Endothelial cell (in vitro differentiated cells): ENCODE data around the gene RASGEF1C. TPM values are rescaled to one million over a fixed set of nuclear protein-coding genes. Genes with fewer than 3 reads are reported as not detected.

ENCODE experiments used
- DNase-seq: peaks from one replicate; pipeline ENCODE4 v3.0.0; 2021; ENCODE audit warnings: low spot score
- H3K27ac Mint-ChIP-seq: one replicate; pipeline ENCODE4 v1.8.0; 2021; ENCODE audit warnings: mixed read lengths, inconsistent platforms; ENCODE audit not compliant: unreplicated experiment
- H3K27me3 Mint-ChIP-seq: one replicate; pipeline ENCODE4 v1.8.0; 2021; ENCODE audit warnings: mild to moderate bottlenecking, moderate library complexity, mixed read lengths, inconsistent platforms; ENCODE audit not compliant: unreplicated experiment
- H3K36me3 Mint-ChIP-seq: one replicate; pipeline ENCODE4 v1.8.0; 2021; ENCODE audit warnings: mild to moderate bottlenecking, low read depth, mixed read lengths, inconsistent platforms; ENCODE audit not compliant: unreplicated experiment
- H3K4me1 Mint-ChIP-seq: one replicate; pipeline ENCODE4 v1.8.0; 2021; ENCODE audit warnings: mild to moderate bottlenecking, mixed read lengths, inconsistent platforms; ENCODE audit not compliant: unreplicated experiment
- H3K4me3 Mint-ChIP-seq: one replicate; pipeline ENCODE4 v1.8.0; 2021; ENCODE audit warnings: mild to moderate bottlenecking, mixed read lengths, inconsistent platforms; ENCODE audit not compliant: unreplicated experiment
- H3K9me3 Mint-ChIP-seq: one replicate; pipeline ENCODE4 v1.8.0; 2021; ENCODE audit warnings: mixed read lengths, inconsistent platforms; ENCODE audit not compliant: unreplicated experiment
- total RNA-seq: library from RNA; stranded (reverse); fragmentation: NEBNext Ultra II Directional; extraction: Animal tissue kit (Norgen Biotek cat#: 25700); gene quantifications from one replicate; pipeline ENCODE4 v1.2.1, GENCODE V29; 2021; ENCODE audit not compliant: unreplicated experiment
- TF ChIP-seq, protein P1 (sequence below): fragments of 200-600 bp; sonication (generic); IDR thresholded peaks from one replicate; pipeline ENCODE4 v1.5.0; 2021; ENCODE audit warnings: antibody characterized with exemption; ENCODE audit not compliant: unreplicated experiment

The RASGEF1C gene
- total RNA-seq, 1 donor from 2014 or later = 0.64 TPM

DNA sequence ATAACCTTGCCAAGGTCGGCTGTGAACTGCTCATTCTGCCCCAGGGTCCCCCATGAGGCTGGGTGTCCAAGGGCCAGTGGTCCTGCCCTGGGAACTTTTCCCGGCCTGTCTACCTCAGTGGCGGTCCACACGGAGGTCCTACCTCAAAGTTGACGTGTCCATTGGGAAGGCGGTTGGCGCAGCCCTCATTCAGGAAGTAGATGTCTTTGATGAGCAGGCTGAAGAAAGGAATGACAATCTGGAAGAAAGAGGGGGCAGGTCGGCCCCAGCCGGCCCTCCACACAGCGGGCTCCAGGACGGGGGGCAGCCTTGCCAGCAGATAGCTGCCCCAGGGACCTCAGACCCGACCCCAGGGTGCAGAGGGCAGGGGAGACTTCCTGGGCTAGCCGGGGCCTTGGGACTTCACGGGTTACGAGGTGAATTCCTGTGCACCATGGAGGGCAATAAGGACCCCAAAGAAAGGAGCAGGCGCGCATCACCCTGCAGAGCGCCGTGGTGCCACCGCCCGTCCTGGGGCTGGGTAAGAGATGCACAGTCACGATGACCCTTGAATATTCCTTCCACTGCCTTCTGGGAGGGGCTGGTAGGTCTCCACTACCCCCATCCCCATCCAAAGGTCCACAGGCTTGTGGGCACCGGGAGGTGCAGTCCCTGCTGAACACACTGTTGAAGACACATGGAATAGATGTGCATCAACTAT lies 94.6 kb downstream of the RASGEF1C start:
- no peak overlapping the region for H3K27ac Mint-ChIP-seq
- H3K27me3 Mint-ChIP-seq = peaks cover 5% of the 10 kb centered on the region
- no peaks in the 10 kb centered on the region for H3K4me1 Mint-ChIP-seq
- H3K36me3 Mint-ChIP-seq = no peaks in the 10 kb centered on the region
- no peak for DNase-seq
- TF ChIP-seq, protein P1, sequence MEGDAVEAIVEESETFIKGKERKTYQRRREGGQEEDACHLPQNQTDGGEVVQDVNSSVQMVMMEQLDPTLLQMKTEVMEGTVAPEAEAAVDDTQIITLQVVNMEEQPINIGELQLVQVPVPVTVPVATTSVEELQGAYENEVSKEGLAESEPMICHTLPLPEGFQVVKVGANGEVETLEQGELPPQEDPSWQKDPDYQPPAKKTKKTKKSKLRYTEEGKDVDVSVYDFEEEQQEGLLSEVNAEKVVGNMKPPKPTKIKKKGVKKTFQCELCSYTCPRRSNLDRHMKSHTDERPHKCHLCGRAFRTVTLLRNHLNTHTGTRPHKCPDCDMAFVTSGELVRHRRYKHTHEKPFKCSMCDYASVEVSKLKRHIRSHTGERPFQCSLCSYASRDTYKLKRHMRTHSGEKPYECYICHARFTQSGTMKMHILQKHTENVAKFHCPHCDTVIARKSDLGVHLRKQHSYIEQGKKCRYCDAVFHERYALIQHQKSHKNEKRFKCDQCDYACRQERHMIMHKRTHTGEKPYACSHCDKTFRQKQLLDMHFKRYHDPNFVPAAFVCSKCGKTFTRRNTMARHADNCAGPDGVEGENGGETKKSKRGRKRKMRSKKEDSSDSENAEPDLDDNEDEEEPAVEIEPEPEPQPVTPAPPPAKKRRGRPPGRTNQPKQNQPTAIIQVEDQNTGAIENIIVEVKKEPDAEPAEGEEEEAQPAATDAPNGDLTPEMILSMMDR = no peak
- no peak overlapping the region for H3K4me3 Mint-ChIP-seq
- H3K9me3 Mint-ChIP-seq = no peaks in the 10 kb centered on the region

DNA sequence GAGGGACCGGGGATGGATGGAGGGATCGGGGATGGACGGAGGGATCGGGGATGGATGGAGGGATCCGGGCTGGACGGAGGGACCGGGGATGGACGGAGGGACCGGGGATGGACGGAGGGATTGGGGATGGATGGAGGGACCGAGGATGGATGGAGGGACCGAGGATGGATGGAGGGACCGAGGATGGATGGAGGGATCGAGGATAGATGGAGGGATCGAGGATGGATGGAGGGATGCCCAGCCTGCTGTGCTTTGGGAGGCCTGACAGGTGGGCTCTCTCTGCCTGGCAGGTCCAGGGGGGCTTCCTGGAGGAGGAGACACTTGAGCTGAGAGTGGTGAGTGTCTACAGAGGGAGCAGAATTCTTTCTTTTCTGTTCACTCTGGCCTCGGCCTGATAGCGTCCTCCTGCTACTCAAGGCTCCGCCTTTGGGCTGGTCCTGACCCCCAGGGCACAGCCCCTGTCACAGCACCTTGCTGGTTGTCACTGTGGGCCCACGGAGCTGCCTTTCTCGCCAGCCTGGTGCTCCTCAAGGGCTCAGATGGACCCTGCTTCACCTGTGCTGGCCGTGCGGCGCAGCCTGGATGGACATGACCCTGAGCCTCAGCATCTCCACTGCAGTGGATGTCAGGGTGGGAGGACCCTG lies 95.2 kb downstream of the RASGEF1C start:
- peaks cover 5% of the 10 kb centered on the region for H3K27me3 Mint-ChIP-seq
- no peaks in the 10 kb centered on the region for H3K4me1 Mint-ChIP-seq
- DNase-seq = no peak
- H3K27ac Mint-ChIP-seq = no peak overlapping the region
- no peak overlapping the region for H3K4me3 Mint-ChIP-seq
- H3K9me3 Mint-ChIP-seq = no peaks in the 10 kb centered on the region
- TF ChIP-seq, protein P1 = no peak
- no peaks in the 10 kb centered on the region for H3K36me3 Mint-ChIP-seq

DNA sequence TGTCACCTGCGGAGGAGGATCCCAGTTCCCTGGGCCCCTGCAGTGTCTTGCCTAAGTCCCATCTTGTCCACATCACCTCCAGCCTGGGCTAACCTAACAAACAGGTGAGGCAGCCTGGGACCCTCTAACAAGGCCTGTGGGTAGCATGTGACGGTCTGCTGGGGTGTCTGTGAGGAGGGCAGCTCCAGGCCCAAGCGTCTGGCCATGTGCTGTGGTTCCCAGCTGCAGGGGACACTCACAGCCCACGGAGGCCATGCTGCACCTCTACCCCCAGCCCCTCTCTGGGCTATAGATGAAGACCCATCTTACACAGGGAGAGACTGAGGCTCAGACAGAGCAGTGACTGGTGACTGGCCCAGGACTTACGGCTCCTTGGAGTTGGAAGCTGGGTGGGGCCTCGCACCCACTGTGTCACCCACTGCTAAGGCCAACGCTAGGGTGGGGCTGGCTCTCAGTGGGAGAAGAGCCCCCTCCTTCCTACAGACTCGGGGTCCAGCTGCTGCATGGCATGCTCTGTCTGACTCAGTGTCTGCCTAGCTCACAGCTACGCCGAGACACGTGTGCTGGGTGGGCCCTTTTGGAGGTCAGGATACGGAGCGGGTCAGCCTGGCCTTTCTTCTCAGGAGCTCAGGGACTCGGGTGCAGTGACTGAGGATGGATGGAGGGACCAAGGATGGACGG lies 96.7 kb downstream of the RASGEF1C start:
- H3K27me3 Mint-ChIP-seq = peaks cover 5% of the 10 kb centered on the region
- H3K4me3 Mint-ChIP-seq = no peak overlapping the region
- H3K36me3 Mint-ChIP-seq = peaks cover 5% of the 10 kb centered on the region
- no peak for DNase-seq
- H3K4me1 Mint-ChIP-seq = no peaks in the 10 kb centered on the region
- TF ChIP-seq, protein P1 = no peak
- H3K9me3 Mint-ChIP-seq = peaks cover 4% of the 10 kb centered on the region
- no peak overlapping the region for H3K27ac Mint-ChIP-seq

DNA sequence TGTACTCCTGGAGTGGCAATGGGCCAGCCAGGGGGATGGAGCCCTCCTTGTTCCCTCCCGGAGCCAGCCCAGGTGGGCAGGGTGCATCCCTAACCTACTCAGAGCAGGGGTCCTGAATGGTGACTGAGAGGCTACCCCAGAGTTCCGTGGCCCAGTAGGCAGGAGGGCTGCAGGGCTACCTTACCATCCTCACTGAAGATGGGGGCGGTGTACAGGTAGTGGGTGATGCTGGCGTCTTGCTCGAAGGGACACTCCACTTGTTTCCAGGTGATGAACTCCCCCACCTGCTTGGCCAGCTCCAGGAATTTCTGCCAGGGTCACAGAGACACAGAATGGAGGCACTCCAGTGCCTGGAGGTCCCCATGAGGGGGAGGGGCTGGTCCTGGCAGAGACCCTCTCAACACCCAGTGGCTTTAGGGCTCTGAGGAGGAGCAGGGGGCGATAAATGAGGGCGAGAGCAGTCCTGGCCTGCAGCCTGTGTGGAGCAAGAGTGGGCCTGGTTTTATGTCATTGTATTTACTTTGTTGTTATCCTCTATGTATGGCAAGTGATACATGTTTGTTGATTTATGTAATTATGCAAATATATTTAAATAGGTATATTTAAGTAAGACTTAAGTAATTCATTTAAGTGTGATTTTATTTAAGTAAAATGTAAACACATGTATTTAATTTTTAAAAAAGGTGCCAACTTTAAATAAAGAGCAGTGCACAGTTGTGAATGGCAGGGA lies 97.6 kb downstream of the RASGEF1C start:
- Mint-ChIP-seq H3K4me3 (no peak overlapping the region), H3K27ac (no peak overlapping the region), H3K4me1 (no peaks in the 10 kb centered on the region), H3K9me3 (peaks cover 6% of the 10 kb centered on the region), H3K27me3 (peaks cover 2% of the 10 kb centered on the region), H3K36me3 (peaks cover 5% of the 10 kb centered on the region)
- DNase-seq = no peak
- TF ChIP-seq, protein P1 = no peak
